ENCODE data around the gene SEMA3B. TPM values are rescaled to one million over a fixed set of nuclear protein-coding genes. Genes with fewer than 3 reads are reported as not detected.
A peak's percentile ranks its signal among the peaks of the same experiment; 100 is the strongest.

Gene SEMA3B
- total and polyA plus RNA-seq, 9 of the 15 experiments (the other 6 are each of a cell fraction or from before 2014, with no cell fraction given), result 0.03 to 1.8 (median 0.55) TPM; not detected in 1

DNA sequence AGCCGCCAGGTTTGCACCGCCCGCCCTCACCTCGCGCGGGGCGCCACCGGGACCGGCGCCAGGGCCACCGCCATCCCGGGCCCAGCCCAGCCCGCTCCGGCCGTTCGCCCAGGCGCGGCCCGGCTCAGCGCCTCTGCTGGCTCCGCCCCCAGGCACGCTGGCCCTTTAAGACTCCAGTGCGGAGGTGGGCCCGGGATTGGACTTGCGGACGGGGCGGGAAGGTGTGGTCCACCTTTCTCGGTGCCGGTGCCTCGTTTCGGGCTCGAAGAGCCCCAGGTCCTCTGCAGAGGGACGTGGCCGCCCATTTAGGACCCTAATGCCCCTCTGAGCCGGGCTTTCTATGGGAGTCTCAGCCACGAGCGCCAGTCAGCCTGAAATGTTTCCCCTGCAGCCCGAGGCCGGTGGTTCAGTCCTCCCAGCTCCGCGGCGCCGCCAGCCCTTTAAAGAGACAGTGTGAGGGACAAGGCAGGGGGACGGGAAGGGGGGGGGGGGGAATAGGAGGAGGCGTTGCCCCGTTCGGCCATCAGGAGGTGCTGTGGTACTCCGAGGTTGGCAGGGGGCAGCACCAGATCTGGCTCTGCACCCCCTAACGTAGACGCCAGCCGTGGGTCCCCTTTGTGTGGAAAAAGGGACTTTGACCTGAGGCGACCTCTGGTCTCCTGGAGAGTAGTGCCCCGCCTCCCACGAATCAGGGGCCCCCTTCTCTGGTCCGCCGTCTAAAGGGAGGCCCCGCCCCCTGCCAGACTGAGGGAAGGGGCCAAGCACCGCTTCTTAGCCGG lies 52.6 kb downstream of the SEMA3B start (continued):
- TF ChIP-seq, protein P1, sequence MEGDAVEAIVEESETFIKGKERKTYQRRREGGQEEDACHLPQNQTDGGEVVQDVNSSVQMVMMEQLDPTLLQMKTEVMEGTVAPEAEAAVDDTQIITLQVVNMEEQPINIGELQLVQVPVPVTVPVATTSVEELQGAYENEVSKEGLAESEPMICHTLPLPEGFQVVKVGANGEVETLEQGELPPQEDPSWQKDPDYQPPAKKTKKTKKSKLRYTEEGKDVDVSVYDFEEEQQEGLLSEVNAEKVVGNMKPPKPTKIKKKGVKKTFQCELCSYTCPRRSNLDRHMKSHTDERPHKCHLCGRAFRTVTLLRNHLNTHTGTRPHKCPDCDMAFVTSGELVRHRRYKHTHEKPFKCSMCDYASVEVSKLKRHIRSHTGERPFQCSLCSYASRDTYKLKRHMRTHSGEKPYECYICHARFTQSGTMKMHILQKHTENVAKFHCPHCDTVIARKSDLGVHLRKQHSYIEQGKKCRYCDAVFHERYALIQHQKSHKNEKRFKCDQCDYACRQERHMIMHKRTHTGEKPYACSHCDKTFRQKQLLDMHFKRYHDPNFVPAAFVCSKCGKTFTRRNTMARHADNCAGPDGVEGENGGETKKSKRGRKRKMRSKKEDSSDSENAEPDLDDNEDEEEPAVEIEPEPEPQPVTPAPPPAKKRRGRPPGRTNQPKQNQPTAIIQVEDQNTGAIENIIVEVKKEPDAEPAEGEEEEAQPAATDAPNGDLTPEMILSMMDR (IDR thresholded peaks at IDR 0.05 in 2 of 3, conservative IDR thresholded peaks at IDR 0.05 in 1 of 3; ENCODE audit: insufficient read depth in 2 of 3, low read depth in 1 of 3, low read length in 3 of 3), result peak; percentile 35 to 72 (median 53); a peak in 5 of 6 replicates
- TF ChIP-seq, protein P2, sequence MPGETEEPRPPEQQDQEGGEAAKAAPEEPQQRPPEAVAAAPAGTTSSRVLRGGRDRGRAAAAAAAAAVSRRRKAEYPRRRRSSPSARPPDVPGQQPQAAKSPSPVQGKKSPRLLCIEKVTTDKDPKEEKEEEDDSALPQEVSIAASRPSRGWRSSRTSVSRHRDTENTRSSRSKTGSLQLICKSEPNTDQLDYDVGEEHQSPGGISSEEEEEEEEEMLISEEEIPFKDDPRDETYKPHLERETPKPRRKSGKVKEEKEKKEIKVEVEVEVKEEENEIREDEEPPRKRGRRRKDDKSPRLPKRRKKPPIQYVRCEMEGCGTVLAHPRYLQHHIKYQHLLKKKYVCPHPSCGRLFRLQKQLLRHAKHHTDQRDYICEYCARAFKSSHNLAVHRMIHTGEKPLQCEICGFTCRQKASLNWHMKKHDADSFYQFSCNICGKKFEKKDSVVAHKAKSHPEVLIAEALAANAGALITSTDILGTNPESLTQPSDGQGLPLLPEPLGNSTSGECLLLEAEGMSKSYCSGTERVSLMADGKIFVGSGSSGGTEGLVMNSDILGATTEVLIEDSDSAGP (CRISPR knock-in tag; IDR thresholded peaks at IDR 0.05), result peak; percentile 97
- TF ChIP-seq FOXK2 (conservative IDR thresholded peaks at IDR 0.05 in 1 of 2, IDR thresholded peaks at IDR 0.05 in 1 of 2; ENCODE audit: low read depth in 2 of 2), result peak in 1 of 2 experiments; percentile 99; a peak in 2 of 4 replicates
- TF ChIP-seq KDM4B (IDR thresholded peaks at IDR 0.05; ENCODE audit: borderline replicate concordance in 2 of 2, low read depth in 1 of 2), result peak in 1 of 2 experiments; percentile 64; a peak in 1 of 4 replicates
- TF ChIP-seq ZEB2 (IDR thresholded peaks at IDR 0.05), result no peak
- TF ChIP-seq GABPB1 (CRISPR knock-in tag; IDR thresholded peaks at IDR 0.05), result no peak
- TF ChIP-seq POLR2A (conservative IDR thresholded peaks at IDR 0.05), result no peak
- peak; percentile 11; the same call in 1 of the 2 replicates for TF ChIP-seq ZBTB7A (IDR thresholded peaks at IDR 0.05; ENCODE audit: borderline replicate concordance, control insufficient read depth, low read depth, low read length)
- TF ChIP-seq RNF2 (IDR thresholded peaks at IDR 0.05), result peak; percentile 89; the same call in 1 of the 2 replicates
- peak; percentile 55 for TF ChIP-seq RBFOX2 (IDR thresholded peaks at IDR 0.05; ENCODE audit: low read depth, low read length)
- TF ChIP-seq NEUROD1 (IDR thresholded peaks at IDR 0.05; ENCODE audit: borderline replicate concordance, low read depth, low read length, partially characterized antibody), result peak; percentile 97
- peak; percentile 57; the same call in 1 of the 2 replicates for TF ChIP-seq NCOA6 (IDR thresholded peaks at IDR 0.05)
- TF ChIP-seq, protein P3, sequence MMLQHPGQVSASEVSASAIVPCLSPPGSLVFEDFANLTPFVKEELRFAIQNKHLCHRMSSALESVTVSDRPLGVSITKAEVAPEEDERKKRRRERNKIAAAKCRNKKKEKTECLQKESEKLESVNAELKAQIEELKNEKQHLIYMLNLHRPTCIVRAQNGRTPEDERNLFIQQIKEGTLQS (IDR thresholded peaks at IDR 0.05), result peak; percentile 37; the same call in 1 of the 2 replicates
- TF ChIP-seq, protein P3 (CRISPR knock-in tag; conservative IDR thresholded peaks at IDR 0.05), result no peak
- TF ChIP-seq PTRF (tag; IDR thresholded peaks at IDR 0.05), result no peak
- TF ChIP-seq, protein P4, sequence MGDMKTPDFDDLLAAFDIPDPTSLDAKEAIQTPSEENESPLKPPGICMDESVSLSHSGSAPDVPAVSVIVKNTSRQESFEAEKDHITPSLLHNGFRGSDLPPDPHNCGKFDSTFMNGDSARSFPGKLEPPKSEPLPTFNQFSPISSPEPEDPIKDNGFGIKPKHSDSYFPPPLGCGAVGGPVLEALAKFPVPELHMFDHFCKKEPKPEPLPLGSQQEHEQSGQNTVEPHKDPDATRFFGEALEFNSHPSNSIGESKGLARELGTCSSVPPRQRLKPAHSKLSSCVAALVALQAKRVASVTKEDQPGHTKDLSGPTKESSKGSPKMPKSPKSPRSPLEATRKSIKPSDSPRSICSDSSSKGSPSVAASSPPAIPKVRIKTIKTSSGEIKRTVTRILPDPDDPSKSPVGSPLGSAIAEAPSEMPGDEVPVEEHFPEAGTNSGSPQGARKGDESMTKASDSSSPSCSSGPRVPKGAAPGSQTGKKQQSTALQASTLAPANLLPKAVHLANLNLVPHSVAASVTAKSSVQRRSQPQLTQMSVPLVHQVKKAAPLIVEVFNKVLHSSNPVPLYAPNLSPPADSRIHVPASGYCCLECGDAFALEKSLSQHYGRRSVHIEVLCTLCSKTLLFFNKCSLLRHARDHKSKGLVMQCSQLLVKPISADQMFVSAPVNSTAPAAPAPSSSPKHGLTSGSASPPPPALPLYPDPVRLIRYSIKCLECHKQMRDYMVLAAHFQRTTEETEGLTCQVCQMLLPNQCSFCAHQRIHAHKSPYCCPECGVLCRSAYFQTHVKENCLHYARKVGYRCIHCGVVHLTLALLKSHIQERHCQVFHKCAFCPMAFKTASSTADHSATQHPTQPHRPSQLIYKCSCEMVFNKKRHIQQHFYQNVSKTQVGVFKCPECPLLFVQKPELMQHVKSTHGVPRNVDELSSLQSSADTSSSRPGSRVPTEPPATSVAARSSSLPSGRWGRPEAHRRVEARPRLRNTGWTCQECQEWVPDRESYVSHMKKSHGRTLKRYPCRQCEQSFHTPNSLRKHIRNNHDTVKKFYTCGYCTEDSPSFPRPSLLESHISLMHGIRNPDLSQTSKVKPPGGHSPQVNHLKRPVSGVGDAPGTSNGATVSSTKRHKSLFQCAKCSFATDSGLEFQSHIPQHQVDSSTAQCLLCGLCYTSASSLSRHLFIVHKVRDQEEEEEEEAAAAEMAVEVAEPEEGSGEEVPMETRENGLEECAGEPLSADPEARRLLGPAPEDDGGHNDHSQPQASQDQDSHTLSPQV (IDR thresholded peaks at IDR 0.05), result no peak
- peak; percentile 45 to 46; a peak in 2 of 4 replicates for TF ChIP-seq NRF1 (conservative IDR thresholded peaks at IDR 0.05 in 1 of 2, IDR thresholded peaks at IDR 0.05 in 1 of 2)
